A673 (cell line): ENCODE results near the gene BRD2. TPM values are rescaled to one million over a fixed set of nuclear protein-coding genes. Genes with fewer than 3 reads are reported as not detected.
A peak's percentile ranks its signal among the peaks of the same experiment; 100 is the strongest.

Source experiments
- BruUV-seq: library from RNA; stranded (reverse); fragments of 400-500 nt; replicated peaks from 2 replicates; lab custom pipeline; 2021; lab: Mats Ljungman, UMichigan
- CTCF ChIA-PET: fragments of 300-600 bp; sonication (Branson Sonifier 250); formaldehyde crosslinking; loops from one replicate; lab custom pipeline; 2022; ENCODE audit warnings: antibody characterized with exemption; lab: Charles Lee
- POLR2A ChIA-PET: fragments of 300-600 bp; sonication (Branson Sonifier 250); formaldehyde crosslinking; loops from one replicate; lab custom pipeline; 2022; ENCODE audit warnings: antibody characterized with exemption; ENCODE audit not compliant: low non-redundant PET; lab: Charles Lee
- DNase-seq: peaks from one replicate; pipeline ENCODE4 v3.0.0-alpha.2; 2015; ENCODE audit warnings: low spot score
- H3K27ac ChIP-seq: fragments of 200-600 bp; sonication (generic); 2 replicates; pipeline ENCODE4 v1.5.1; 2016; ENCODE audit warnings: mixed run types, low read depth, mild to moderate bottlenecking, mixed read lengths, antibody characterized with exemption, low read length; ENCODE audit not compliant: poor library complexity, severe bottlenecking
- H3K27me3 ChIP-seq: fragments of 200-600 bp; sonication (generic); replicated peaks from 2 replicates; pipeline ENCODE4 v1.6.1; 2017; ENCODE audit warnings: mixed run types, low read depth, mild to moderate bottlenecking, mixed read lengths, antibody characterized with exemption, low read length; ENCODE audit not compliant: insufficient read depth, poor library complexity
- H3K36me3 ChIP-seq: fragments of 200-600 bp; sonication (generic); 2 replicates; pipeline ENCODE4 v1.6.1; 2016; ENCODE audit warnings: mixed run types, mild to moderate bottlenecking, mixed read lengths, antibody characterized with exemption, low read length; ENCODE audit not compliant: insufficient read depth, poor library complexity, severe bottlenecking
- H3K4me1 ChIP-seq: fragments of 200-600 bp; sonication (generic); 2 replicates; pipeline ENCODE4 v1.6.1; 2017; ENCODE audit warnings: mixed run types, mild to moderate bottlenecking, mixed read lengths, antibody characterized with exemption, low read length; ENCODE audit not compliant: insufficient read depth, poor library complexity, severe bottlenecking
- H3K4me3 ChIP-seq: fragments of 200-600 bp; sonication (generic); 2 replicates; pipeline ENCODE4 v1.5.1; 2016; ENCODE audit warnings: low read depth, mixed run types, mild to moderate bottlenecking, mixed read lengths, low read length; ENCODE audit not compliant: poor library complexity, severe bottlenecking
- H3K9me3 ChIP-seq: fragments of 200-600 bp; sonication (generic); 2 replicates; pipeline ENCODE4 v1.6.1; 2016; ENCODE audit warnings: mixed run types, low read depth, mild to moderate bottlenecking, mixed read lengths, antibody characterized with exemption, low read length; ENCODE audit not compliant: poor library complexity, severe bottlenecking
- CTCF ChIP-seq: fragments of 300-800, 200-600 bp; sonication (generic); conservative IDR thresholded peaks from 2 replicates; pipeline ENCODE4 v1.5.1; 2017; ENCODE audit warnings: low read depth, mild to moderate bottlenecking, antibody characterized with exemption, low read length, moderate library complexity, mixed read lengths
- EZH2 ChIP-seq: fragments of 200-600 bp; sonication (generic); IDR thresholded peaks from 2 replicates; pipeline ENCODE4 v1.6.1; 2017; ENCODE audit warnings: borderline replicate concordance, low read depth, mild to moderate bottlenecking, mixed read lengths, antibody characterized with exemption, low read length; ENCODE audit not compliant: poor library complexity, severe bottlenecking
- intact Hi-C: fragments of 100-400 bp; cut with micrococcal nuclease; formaldehyde crosslinking; loops from one replicate; pipeline ENCODE4 v1.10.0; 2022; ENCODE audit not compliant: unreplicated experiment
- total RNA-seq: library from RNA; stranded (reverse); gene quantifications from 2 replicates; pipeline ENCODE4 v1.2.3, GENCODE V29; 2021

Gene BRD2
- total RNA-seq, 1 experiment from 2014 or later, result 335 TPM

GRCh38 chr6:32950449-32950848, 17.9 kb upstream of the BRD2 start:
- CTCF ChIA-PET, result interaction anchor here (0.6 kb wide), 1 partner anchor 17 kb away, joined by 3 read pairs; no protein-coding TSS in a partner anchor
- no peaks in the 10 kb centered on the region for H3K36me3 ChIP-seq
- H3K27me3 ChIP-seq, result no peaks in the 10 kb centered on the region
- no peak overlapping the region for H3K27ac ChIP-seq
- H3K4me3 ChIP-seq, result no peak overlapping the region
- POLR2A ChIA-PET, result no interaction called here
- H3K9me3 ChIP-seq, result no peaks in the 10 kb centered on the region
- no peak for TF ChIP-seq EZH2
- no peak for TF ChIP-seq CTCF
- intact Hi-C loops, result no loop called here
- no peaks in the 10 kb centered on the region for H3K4me1 ChIP-seq
- DNase-seq, result no peak
- BruUV-seq, result no TSS peak

GRCh38 chr6:32952817-32953739, 15.3 kb upstream of the BRD2 start, which contains the start of gene HLA-DMA:
HLA-DMA (minus strand) TSS chr6:32953097; CDS start chr6:32953036, 61 bp downstream.
- H3K4me3 ChIP-seq, result no peak within 1 kb of the TSS
- no TSS peak for BruUV-seq
- ChIA-PET CTCF (interaction anchor here (0.5 to 2.1 kb wide), 7 partner anchors 11 to 115 kb away, joined by 3 to 15 read pairs (median 5); partner anchors contain the start of gene TAP2), POLR2A (interaction anchor here (0.9 kb wide), 1 partner anchor 19 kb away, joined by 3 read pairs; no protein-coding TSS in a partner anchor)
- TF ChIP-seq EZH2 (no peak), CTCF (peak; percentile 90)
- no peaks in the 10 kb centered on the region for H3K36me3 ChIP-seq
- H3K27ac ChIP-seq, result no peak within 1 kb of the TSS
- H3K9me3 ChIP-seq, result no peaks in the 10 kb centered on the region
- intact Hi-C loops, result loop anchor here (2.0 kb wide), 1 partner anchor 66 kb away; no protein-coding TSS in a partner anchor
- no peaks in the 10 kb centered on the region for H3K27me3 ChIP-seq
- no peaks in the 10 kb centered on the region for H3K4me1 ChIP-seq
- peak; percentile 75 for DNase-seq

GRCh38 chr6:32953775-32954174, 14.6 kb upstream of the BRD2 start:
- CTCF ChIA-PET, result interaction anchor here (0.8 to 2.1 kb wide), 6 partner anchors 12 to 115 kb away, joined by 3 to 15 read pairs (median 4); partner anchors contain the start of gene TAP2
- intact Hi-C loops, result loop anchor here (2.0 kb wide), 1 partner anchor 67 kb away; no protein-coding TSS in a partner anchor
- Histone ChIP-seq H3K9me3 (no peaks in the 10 kb centered on the region), H3K4me3 (no peak overlapping the region), H3K4me1 (no peaks in the 10 kb centered on the region), H3K27me3 (no peaks in the 10 kb centered on the region), H3K27ac (no peak overlapping the region), H3K36me3 (no peaks in the 10 kb centered on the region)
- no peak for TF ChIP-seq EZH2
- TF ChIP-seq CTCF, result no peak
- no TSS peak for BruUV-seq
- DNase-seq, result no peak
- POLR2A ChIA-PET, result interaction anchor here (0.9 kb wide), 1 partner anchor 18 kb away, joined by 3 read pairs; no protein-coding TSS in a partner anchor
